ENCODE results near the gene OR51F2. TPM values are rescaled to one million over a fixed set of nuclear protein-coding genes. Genes with fewer than 3 reads are reported as not detected.

OR51F2 gene
- total RNA-seq, 1 experiment from 2014 or later, result not detected

GRCh38 chr11:4804280-4804679 is 16.8 kb upstream of the OR51F2 start, which contains the start of gene OR52R1:
OR52R1 (minus strand) TSS chr11:4804380; CDS start chr11:4804380, 0 bp downstream.
- no peak within 1 kb of the TSS; the same call in 1 of the 2 replicates for H3K14ac ChIP-seq (ENCODE audit: insufficient read depth, low read length)
- no peak within 1 kb of the TSS for H4K8ac ChIP-seq (replicated peaks; ENCODE audit: insufficient read length, low read depth, low read length)
- no peaks in the 10 kb centered on the region for H3K9me3 ChIP-seq (ENCODE audit: control insufficient read depth, low read depth, low read length)
- no peak within 1 kb of the TSS for H3K4me2 ChIP-seq (ENCODE audit: insufficient read depth, insufficient read length, low read length)
- no peaks in the 10 kb centered on the region for H3K23me2 ChIP-seq (ENCODE audit: insufficient read length, low read depth, low read length, poor library complexity, severe bottlenecking)
- Mint-ChIP-seq H3K27ac (no peak within 1 kb of the TSS), H3K4me3 (no peak within 1 kb of the TSS), H3K27me3 (ENCODE audit: low read depth) (no peaks in the 10 kb centered on the region), H3K4me1 (0 out of 4 replicates have a peak, but pooled peaks cover 0 to 2% of the 10 kb centered on the region in 2 experiments), H3K9me3 (no peaks in the 10 kb centered on the region), H3K36me3 (ENCODE audit: insufficient read depth in 1 of 3, low read depth in 3 of 3) (no peaks in the 10 kb centered on the region)
- no peak for DNase-seq
- no peak within 1 kb of the TSS; the same call in 1 of the 2 replicates for H3K4ac ChIP-seq (ENCODE audit: low read depth, low read length)
- no peaks in the 10 kb centered on the region for H3K79me1 ChIP-seq (ENCODE audit: insufficient read depth, low read depth, low read length, poor library complexity, severe bottlenecking)
- H2BK120ac ChIP-seq (ENCODE audit: low read depth, low read length, poor library complexity, severe bottlenecking), result no peak within 1 kb of the TSS
- H3K27ac ChIP-seq (ENCODE audit: insufficient read length, low read depth, low read length), result no peak within 1 kb of the TSS
- H3T11ph ChIP-seq (ENCODE audit: low read length), result no peak within 1 kb of the TSS
- no peak within 1 kb of the TSS for H2BK5ac ChIP-seq (ENCODE audit: insufficient read length, low read length)
- WGBS (ENCODE audit: extremely low coverage, insufficient read length, low lambda C conversion rate), result no CpG with 5 or more reads among the region's 3 CpGs
- H3K18ac ChIP-seq (ENCODE audit: insufficient read length, low read depth, low read length), result no peak within 1 kb of the TSS
- TF ChIP-seq CTCF (conservative IDR thresholded peaks at IDR 0.05), result no peak
- H4K20me1 ChIP-seq (ENCODE audit: control insufficient read depth, insufficient read depth, insufficient read length), result no peaks in the 10 kb centered on the region
- H3K23ac ChIP-seq (ENCODE audit: insufficient read length, low read depth, low read length), result no peak within 1 kb of the TSS
- no peaks in the 10 kb centered on the region for H3K79me2 ChIP-seq (ENCODE audit: insufficient read depth, low read length)
- H3K4me1 ChIP-seq (ENCODE audit: insufficient read depth, low read length), result no peaks in the 10 kb centered on the region
- H4K5ac ChIP-seq (ENCODE audit: insufficient read length, low read depth, low read length), result no peak within 1 kb of the TSS
- H3K56ac ChIP-seq (ENCODE audit: insufficient read length, low read depth, low read length), result no peak within 1 kb of the TSS
- no peak within 1 kb of the TSS for H4K91ac ChIP-seq (ENCODE audit: insufficient read length, low read depth, low read length)
- no peak within 1 kb of the TSS for H2BK15ac ChIP-seq (ENCODE audit: low read depth, low read length)
- H3K9ac ChIP-seq (ENCODE audit: extremely low read depth, insufficient read length, low read length), result no peak within 1 kb of the TSS
- no peaks in the 10 kb centered on the region for H3K27me3 ChIP-seq (ENCODE audit: insufficient read depth, low read length)
- no peak within 1 kb of the TSS for H2BK20ac ChIP-seq (ENCODE audit: low read depth, low read length, poor library complexity, severe bottlenecking)
- no peak within 1 kb of the TSS for H2AK5ac ChIP-seq (ENCODE audit: insufficient read length, low read length)
- no peak within 1 kb of the TSS for H2BK12ac ChIP-seq (ENCODE audit: insufficient read length, low read depth, low read length)
- H2AFZ ChIP-seq (ENCODE audit: low read length), result no peak within 1 kb of the TSS

All from H9 (cell line).